Ishikawa (cell line): ENCODE data around the gene LRRC46.
A peak's percentile ranks its signal among the peaks of the same experiment; 100 is the strongest.

Experiments
- CEBPB ChIP-seq: IDR thresholded peaks from 2 replicates; pipeline ENCODE4 v1.6.1; 2012
- CREB1 ChIP-seq: IDR thresholded peaks from 2 replicates; pipeline ENCODE4 v1.6.1; 2012; ENCODE audit warnings: low read depth
- EGR1 ChIP-seq: IDR thresholded peaks from 2 replicates; pipeline ENCODE4 v1.6.1; 2012
- EP300 ChIP-seq: IDR thresholded peaks from 2 replicates; pipeline ENCODE4 v1.6.1; 2012; ENCODE audit warnings: borderline replicate concordance
- FOXM1 ChIP-seq: IDR thresholded peaks from 2 replicates; pipeline ENCODE4 v1.6.1; 2012; ENCODE audit warnings: low read depth, borderline replicate concordance
- MAX ChIP-seq: IDR thresholded peaks from 2 replicates; pipeline ENCODE4 v1.6.1; 2012
- NFIC ChIP-seq: IDR thresholded peaks from 2 replicates; pipeline ENCODE4 v1.6.1; 2012
- RAD21 ChIP-seq: IDR thresholded peaks from 2 replicates; pipeline ENCODE4 v1.6.1; 2012; ENCODE audit warnings: low read depth
- REST ChIP-seq: IDR thresholded peaks from 2 replicates; pipeline ENCODE4 v1.6.1; 2012; ENCODE audit warnings: low read depth, mild to moderate bottlenecking
- TAF1 ChIP-seq: IDR thresholded peaks from 2 replicates; pipeline ENCODE4 v1.6.1; 2012; ENCODE audit warnings: low read depth, mild to moderate bottlenecking
- TCF12 ChIP-seq: IDR thresholded peaks from 2 replicates; pipeline ENCODE4 v1.6.1; 2012; ENCODE audit warnings: low read depth
- TEAD4 ChIP-seq: IDR thresholded peaks from 2 replicates; pipeline ENCODE4 v1.6.1; 2012
- USF1 ChIP-seq: IDR thresholded peaks from 2 replicates; pipeline ENCODE4 v1.6.1; 2012
- YY1 ChIP-seq: IDR thresholded peaks from 2 replicates; pipeline ENCODE4 v1.6.1; 2012; ENCODE audit warnings: low read depth
- ZBTB7A ChIP-seq: IDR thresholded peaks from 2 replicates; pipeline ENCODE4 v1.6.1; 2012; ENCODE audit warnings: low read depth

LRRC46 gene

GRCh38 chr17:47838636-47839035 is 7.2 kb downstream of the LRRC46 start:
- TF ChIP-seq CREB1 (no peak), YY1 (no peak)

GRCh38 chr17:47839071-47839470 is 7.6 kb downstream of the LRRC46 start:
- no peak for TF ChIP-seq TCF12
- no peak for TF ChIP-seq FOXM1
- no peak for TF ChIP-seq ZBTB7A
- TF ChIP-seq NFIC, result no peak
- TF ChIP-seq REST, result no peak
- no peak for TF ChIP-seq TEAD4
- TF ChIP-seq EGR1, result no peak
- TF ChIP-seq CEBPB, result no peak
- TF ChIP-seq USF1, result no peak
- TF ChIP-seq TAF1, result no peak

- TF ChIP-seq TCF12, result no peak
- no peak for TF ChIP-seq REST
- TF ChIP-seq NFIC, result no peak
- TF ChIP-seq USF1, result no peak
- TF ChIP-seq TEAD4, result no peak
- no peak for TF ChIP-seq FOXM1
- TF ChIP-seq ZBTB7A, result no peak
- TF ChIP-seq CREB1, result no peak
- TF ChIP-seq EP300, result no peak
- no peak for TF ChIP-seq MAX
- no peak for TF ChIP-seq YY1
- no peak for TF ChIP-seq CEBPB
- TF ChIP-seq TAF1, result no peak
- no peak for TF ChIP-seq EGR1
These were observed 8.7 kb downstream of the LRRC46 start for GRCh38 chr17:47840001-47840741.

GRCh38 chr17:47840742-47841487 is 9.4 kb downstream of the LRRC46 start, which contains the start of gene SCRN2:
TSS of gene SCRN2 (minus strand) at chr17:47841273. CDS start at chr17:47840843, 430 bp downstream.
- TF ChIP-seq RAD21 (peak; percentile 94), USF1 (peak; percentile 50), TCF12 (no peak), NFIC (no peak), EP300 (no peak), TAF1 (peak; percentile 55), MAX (peak; percentile 66), REST (no peak), YY1 (0 out of 2 replicates have a peak, but pooled peaks have one; percentile 43), FOXM1 (0 out of 2 replicates have a peak, but pooled peaks have one; percentile 16), TEAD4 (no peak), CEBPB (no peak), CREB1 (no peak), EGR1 (peak; percentile 50), ZBTB7A (peak; percentile 98)
